ENCODE results near the gene VPS25.

DNA sequence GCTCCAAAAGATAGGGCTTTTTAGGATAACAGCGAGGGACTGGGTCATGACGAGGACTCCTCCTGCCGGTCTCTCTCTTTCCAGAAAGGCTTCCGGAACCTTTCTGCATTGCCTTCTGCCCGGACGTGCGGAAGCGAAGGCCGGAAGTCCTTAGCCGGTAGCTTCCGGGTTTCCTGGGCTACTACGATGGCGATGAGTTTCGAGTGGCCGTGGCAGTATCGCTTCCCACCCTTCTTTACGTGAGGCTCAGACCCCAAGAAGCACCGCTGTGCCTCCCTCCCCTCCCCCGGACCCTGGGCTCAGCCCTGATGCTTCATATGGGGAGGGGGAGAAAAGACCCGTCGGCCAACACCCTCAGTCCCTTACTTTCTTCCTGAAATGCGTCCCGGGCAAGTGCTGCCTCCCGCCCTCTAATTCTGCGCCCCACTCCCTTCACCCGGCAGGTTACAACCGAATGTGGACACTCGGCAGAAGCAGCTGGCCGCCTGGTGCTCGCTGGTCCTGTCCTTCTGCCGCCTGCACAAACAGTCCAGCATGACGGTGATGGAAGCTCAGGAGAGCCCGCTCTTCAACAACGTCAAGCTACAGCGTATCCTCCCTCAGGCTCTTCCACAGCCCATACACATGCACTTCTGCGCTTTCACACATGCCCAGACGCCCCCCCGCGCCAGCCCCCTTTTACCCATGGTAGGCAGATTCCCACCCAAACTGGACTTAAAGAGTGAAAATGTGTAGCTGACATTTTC lies at the start of gene VPS25:
- TF ChIP-seq, protein P1, sequence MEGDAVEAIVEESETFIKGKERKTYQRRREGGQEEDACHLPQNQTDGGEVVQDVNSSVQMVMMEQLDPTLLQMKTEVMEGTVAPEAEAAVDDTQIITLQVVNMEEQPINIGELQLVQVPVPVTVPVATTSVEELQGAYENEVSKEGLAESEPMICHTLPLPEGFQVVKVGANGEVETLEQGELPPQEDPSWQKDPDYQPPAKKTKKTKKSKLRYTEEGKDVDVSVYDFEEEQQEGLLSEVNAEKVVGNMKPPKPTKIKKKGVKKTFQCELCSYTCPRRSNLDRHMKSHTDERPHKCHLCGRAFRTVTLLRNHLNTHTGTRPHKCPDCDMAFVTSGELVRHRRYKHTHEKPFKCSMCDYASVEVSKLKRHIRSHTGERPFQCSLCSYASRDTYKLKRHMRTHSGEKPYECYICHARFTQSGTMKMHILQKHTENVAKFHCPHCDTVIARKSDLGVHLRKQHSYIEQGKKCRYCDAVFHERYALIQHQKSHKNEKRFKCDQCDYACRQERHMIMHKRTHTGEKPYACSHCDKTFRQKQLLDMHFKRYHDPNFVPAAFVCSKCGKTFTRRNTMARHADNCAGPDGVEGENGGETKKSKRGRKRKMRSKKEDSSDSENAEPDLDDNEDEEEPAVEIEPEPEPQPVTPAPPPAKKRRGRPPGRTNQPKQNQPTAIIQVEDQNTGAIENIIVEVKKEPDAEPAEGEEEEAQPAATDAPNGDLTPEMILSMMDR (conservative IDR thresholded peaks at IDR 0.05 in 1 of 2, IDR thresholded peaks at IDR 0.05 in 1 of 2; ENCODE audit: extremely low read depth in 1 of 2, insufficient read depth in 1 of 2, low read depth in 1 of 2, low read length in 2 of 2) = peak in 1 of 2 donors; percentile 32
- TF ChIP-seq EZH2 (IDR thresholded peaks at IDR 0.05; ENCODE audit: borderline replicate concordance, low read length) = no peak

All from mammary epithelial cell (primary cell).